Measurements from ENCODE around the gene SMIM24. TPM values are rescaled to one million over a fixed set of nuclear protein-coding genes. Genes with fewer than 3 reads are reported as not detected.

Gene SMIM24
- total and polyA plus RNA-seq, 2 donors (not counting 1 experiment from before 2014, with no cell fraction given): not detected

GRCh38 chr19:3455960-3456601 is 24.2 kb downstream of the SMIM24 start:
- Mint-ChIP-seq H3K27me3 (no peaks in the 10 kb centered on the region), H3K27ac (no peak overlapping the region), H3K4me3 (no peak overlapping the region), H3K4me1 (no peaks in the 10 kb centered on the region), H3K9me3 (ENCODE audit: insufficient read depth) (no peaks in the 10 kb centered on the region)
- H3K9me3 ChIP-seq (ENCODE audit: control extremely low read depth in 1 of 3, control insufficient read depth in 2 of 3, insufficient read depth in 1 of 3, low read length in 2 of 3): no peaks in the 10 kb centered on the region
- intact Hi-C loops (cut with micrococcal nuclease): no loop called here
- H4K20me1 ChIP-seq (ENCODE audit: control insufficient read depth, insufficient read depth, low read length, poor library complexity, severe bottlenecking): no peaks in the 10 kb centered on the region
- POLR2A ChIA-PET: no interaction called here
- H3K9ac ChIP-seq (ENCODE audit: low read length): no peak overlapping the region
- H3K4me3 ChIP-seq (ENCODE audit: control extremely low read depth in 1 of 5, extremely low read depth in 1 of 5, insufficient read depth in 1 of 5, low read depth in 2 of 5, low read length in 4 of 5): no peak overlapping the region
- TF ChIP-seq CTCF (IDR thresholded peaks at IDR 0.05) (no peak), EZH2 (IDR thresholded peaks at IDR 0.05; ENCODE audit: borderline replicate concordance, insufficient read depth, low read depth, low read length, poor library complexity, severe bottlenecking) (no peak)
- no peak overlapping the region for H3K27ac ChIP-seq (ENCODE audit: low read length in 2 of 2)
- no peak overlapping the region for H3K4me2 ChIP-seq (replicated peaks; ENCODE audit: low read depth, low read length, poor library complexity, severe bottlenecking)
- CTCF ChIA-PET: interaction anchor here (1.0 kb wide), 1 partner anchor 27 kb away, joined by 3 read pairs; no protein-coding TSS in a partner anchor
- no peak for DNase-seq
- H2AFZ ChIP-seq (ENCODE audit: insufficient read depth, low read depth, low read length, poor library complexity, severe bottlenecking): no peak overlapping the region
- ATAC-seq (ENCODE audit: low read depth): no peak
- 97% methylated on average over 29 of the region's 37 CpGs for WGBS (ENCODE audit: insufficient coverage)
- H3K27me3 ChIP-seq (replicated peaks in 1 of 4; ENCODE audit: control extremely low read depth in 1 of 4, control insufficient read depth in 3 of 4, insufficient read depth in 4 of 4, low read length in 3 of 4): no peaks in the 10 kb centered on the region
- H3K79me2 ChIP-seq (ENCODE audit: control insufficient read depth, insufficient read depth, low read length): no peaks in the 10 kb centered on the region
- H3K36me3 ChIP-seq (replicated peaks in 1 of 2; ENCODE audit: control extremely low read depth in 1 of 2, control insufficient read depth in 1 of 2, extremely low read depth in 1 of 2, insufficient read depth in 2 of 2, low read length in 1 of 2): peaks cover 0 to 16% of the 10 kb centered on the region in 2 experiments
- H3K4me1 ChIP-seq (ENCODE audit: control insufficient read depth in 2 of 2, insufficient read depth in 2 of 2, low read length in 2 of 2): no peaks in the 10 kb centered on the region

- TF ChIP-seq CTCF (IDR thresholded peaks at IDR 0.05) (no peak), EZH2 (IDR thresholded peaks at IDR 0.05; ENCODE audit: borderline replicate concordance, insufficient read depth, low read depth, low read length, poor library complexity, severe bottlenecking) (no peak)
- CTCF ChIA-PET: no interaction called here
- DNase-seq: no peak
- no peaks in the 10 kb centered on the region for H3K9me3 Mint-ChIP-seq (ENCODE audit: insufficient read depth)
- Histone ChIP-seq H3K9me3 (ENCODE audit: control extremely low read depth in 1 of 3, control insufficient read depth in 2 of 3, insufficient read depth in 1 of 3, low read length in 2 of 3) (no peaks in the 10 kb centered on the region), H3K79me2 (ENCODE audit: control insufficient read depth, insufficient read depth, low read length) (no peaks in the 10 kb centered on the region), H3K9ac (ENCODE audit: low read length) (no peak overlapping the region), H3K36me3 (replicated peaks in 1 of 2; ENCODE audit: control extremely low read depth in 1 of 2, control insufficient read depth in 1 of 2, extremely low read depth in 1 of 2, insufficient read depth in 2 of 2, low read length in 1 of 2) (peaks cover 0 to 21% of the 10 kb centered on the region in 2 experiments), H3K27ac (ENCODE audit: low read length in 2 of 2) (no peak overlapping the region), H2AFZ (ENCODE audit: insufficient read depth, low read depth, low read length, poor library complexity, severe bottlenecking) (no peak overlapping the region), H4K20me1 (ENCODE audit: control insufficient read depth, insufficient read depth, low read length, poor library complexity, severe bottlenecking) (no peaks in the 10 kb centered on the region), H3K4me1 (ENCODE audit: control insufficient read depth in 2 of 2, insufficient read depth in 2 of 2, low read length in 2 of 2) (no peaks in the 10 kb centered on the region), H3K4me2 (replicated peaks; ENCODE audit: low read depth, low read length, poor library complexity, severe bottlenecking) (no peak overlapping the region), H3K27me3 (replicated peaks in 1 of 4; ENCODE audit: control extremely low read depth in 1 of 4, control insufficient read depth in 3 of 4, insufficient read depth in 4 of 4, low read length in 3 of 4) (no peaks in the 10 kb centered on the region), H3K4me3 (ENCODE audit: control extremely low read depth in 1 of 5, extremely low read depth in 1 of 5, insufficient read depth in 1 of 5, low read depth in 2 of 5, low read length in 4 of 5) (no peak overlapping the region)
- H3K4me3 Mint-ChIP-seq: no peak overlapping the region
- no peak for ATAC-seq (ENCODE audit: low read depth)
- H3K27ac Mint-ChIP-seq: no peak overlapping the region
- no peaks in the 10 kb centered on the region for H3K27me3 Mint-ChIP-seq
- POLR2A ChIA-PET: no interaction called here
- 97% methylated on average over 7 of the region's 7 CpGs for WGBS (ENCODE audit: insufficient coverage)
- H3K4me1 Mint-ChIP-seq: no peaks in the 10 kb centered on the region
- intact Hi-C loops (cut with micrococcal nuclease): no loop called here
These were observed 24.9 kb downstream of the SMIM24 start for GRCh38 chr19:3455393-3455955.

Data from B cell (primary cell).